Esophagus (tissue), 2 donors: ENCODE data around the gene SERTAD4. TPM values are rescaled to one million over a fixed set of nuclear protein-coding genes. Genes with fewer than 3 reads are reported as not detected.

Experiments
- H3K27ac ChIP-seq, 2 donors: one replicate each; pipeline ENCODE4 v1.5.1; 2013; ENCODE audit warnings: low read depth in 2 of 2, mild to moderate bottlenecking in 2 of 2, inconsistent platforms in 1 of 2, low read length in 1 of 2, moderate library complexity in 1 of 2
- H3K27me3 ChIP-seq, 2 donors: one replicate each; pipeline ENCODE4 v1.6.1; 2013; ENCODE audit warnings: low read length in 2 of 2, control low read depth in 1 of 2, mild to moderate bottlenecking in 1 of 2; ENCODE audit not compliant: insufficient read depth in 2 of 2, control insufficient read depth in 1 of 2
- H3K36me3 ChIP-seq, 2 donors: one replicate each; pipeline ENCODE4 v1.6.1; 2013; ENCODE audit warnings: low read length in 1 of 2; ENCODE audit not compliant: control insufficient read depth in 2 of 2, insufficient read depth in 2 of 2
- H3K4me1 ChIP-seq, 2 donors: one replicate each; pipeline ENCODE4 v1.6.1; 2013; ENCODE audit warnings: low read length in 1 of 2; ENCODE audit not compliant: control insufficient read depth in 2 of 2, insufficient read depth in 2 of 2
- H3K4me3 ChIP-seq, 2 donors: one replicate each; pipeline ENCODE4 v1.5.1; 2013; ENCODE audit warnings: low read length in 2 of 2, mild to moderate bottlenecking in 2 of 2, low read depth in 1 of 2, moderate library complexity in 1 of 2
- H3K9me3 ChIP-seq, 2 donors: one replicate each; pipeline ENCODE4 v1.6.1; 2013; ENCODE audit warnings: mild to moderate bottlenecking in 2 of 2, low read depth in 1 of 2, low read length in 1 of 2, moderate library complexity in 1 of 2; ENCODE audit not compliant: control insufficient read depth in 2 of 2, insufficient read depth in 1 of 2
- WGBS, 2 donors: extraction: QIAGEN DNeasy Blood & Tissue Kit; methylation state at CpG; one replicate each; pipeline ENCODE4 v1.1.7; 2013; 5-methylcytosine and 5-hydroxymethylcytosine counted together
- polyA plus RNA-seq, 2 donors: library from polyadenylated mRNA; stranded (reverse); fragments of 200-250 nt; gene quantifications; one replicate each; pipeline ENCODE4 v1.2.3, GENCODE V29; 2013
- donor health status: healthy with polysubstance abuse.
- donor health status: Bipolar disorder and iron deficiency.

The SERTAD4 gene
- polyA plus RNA-seq, 2 donors, result 3.0 to 4.2 TPM

DNA sequence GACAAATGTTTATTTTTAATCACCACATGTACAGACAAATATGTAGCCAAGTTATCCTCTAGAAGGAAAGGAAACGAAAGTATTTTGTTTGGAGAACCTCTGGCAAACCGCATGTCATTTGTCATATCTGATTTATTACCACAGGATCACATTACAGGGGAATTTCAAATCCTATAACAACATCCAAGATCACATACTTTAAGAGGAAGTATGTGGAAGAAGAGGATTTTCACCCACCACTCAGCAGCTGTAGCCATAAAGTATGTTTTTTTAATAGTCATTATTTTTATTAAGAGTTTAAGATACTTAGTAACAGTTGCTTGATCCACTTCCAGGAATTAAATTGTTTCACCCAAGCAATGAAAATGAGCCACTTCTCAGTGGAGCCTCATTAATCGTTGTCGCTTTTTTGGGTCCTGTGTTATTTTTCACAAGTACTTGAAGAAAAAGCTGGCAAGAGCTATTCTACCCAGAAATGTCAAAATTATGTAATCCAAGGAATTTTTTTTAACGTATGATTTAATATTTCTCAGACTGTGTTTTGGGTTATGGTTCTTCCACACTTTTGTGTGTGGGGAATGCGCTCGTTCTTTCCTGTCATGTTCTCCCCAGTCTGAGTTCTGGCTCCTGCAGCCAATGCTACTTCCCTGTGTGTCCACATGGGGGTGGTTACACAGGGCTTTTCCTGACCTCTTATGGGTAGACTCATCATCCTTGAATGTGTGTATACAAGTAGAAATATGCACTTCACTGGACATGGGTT lies 6.9 kb downstream of the SERTAD4 start:
- Histone ChIP-seq H3K27ac (no peak overlapping the region), H3K4me1 (peaks cover 0 to 5% of the 10 kb centered on the region in 2 donors), H3K4me3 (no peak overlapping the region), H3K27me3 (no peaks in the 10 kb centered on the region), H3K9me3 (no peaks in the 10 kb centered on the region), H3K36me3 (peaks cover 0 to 5% of the 10 kb centered on the region in 2 donors)
- 32 to 46% methylated on average over 7 of the region's 7 CpGs for WGBS, 2 donors

DNA sequence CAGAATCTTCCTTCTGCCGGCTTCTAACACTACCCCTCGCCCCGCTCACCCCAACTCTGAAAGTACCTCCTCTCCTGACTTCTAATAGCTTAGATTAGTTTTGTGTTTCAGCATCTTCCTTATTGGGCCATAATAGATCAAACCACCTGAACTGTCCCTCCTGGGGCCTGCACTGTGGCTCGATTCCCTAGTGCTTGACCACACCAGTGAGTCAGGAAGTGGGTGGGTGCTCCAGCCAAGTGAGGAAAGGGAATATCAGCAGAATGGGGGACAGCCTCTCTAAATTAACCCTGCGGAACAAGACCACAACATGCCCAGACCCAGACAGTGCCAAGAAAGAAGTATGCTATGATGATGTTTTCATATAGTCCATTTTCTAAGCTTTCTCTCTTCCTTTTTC lies 8.5 kb downstream of the SERTAD4 start:
- Histone ChIP-seq H3K27me3 (no peaks in the 10 kb centered on the region), H3K9me3 (no peaks in the 10 kb centered on the region), H3K4me1 (peaks cover 0 to 5% of the 10 kb centered on the region in 2 donors), H3K36me3 (peaks cover 0 to 5% of the 10 kb centered on the region in 2 donors), H3K27ac (no peak overlapping the region), H3K4me3 (no peak overlapping the region)
- 85 to 90% methylated on average over 5 of the region's 5 CpGs for WGBS, 2 donors

DNA sequence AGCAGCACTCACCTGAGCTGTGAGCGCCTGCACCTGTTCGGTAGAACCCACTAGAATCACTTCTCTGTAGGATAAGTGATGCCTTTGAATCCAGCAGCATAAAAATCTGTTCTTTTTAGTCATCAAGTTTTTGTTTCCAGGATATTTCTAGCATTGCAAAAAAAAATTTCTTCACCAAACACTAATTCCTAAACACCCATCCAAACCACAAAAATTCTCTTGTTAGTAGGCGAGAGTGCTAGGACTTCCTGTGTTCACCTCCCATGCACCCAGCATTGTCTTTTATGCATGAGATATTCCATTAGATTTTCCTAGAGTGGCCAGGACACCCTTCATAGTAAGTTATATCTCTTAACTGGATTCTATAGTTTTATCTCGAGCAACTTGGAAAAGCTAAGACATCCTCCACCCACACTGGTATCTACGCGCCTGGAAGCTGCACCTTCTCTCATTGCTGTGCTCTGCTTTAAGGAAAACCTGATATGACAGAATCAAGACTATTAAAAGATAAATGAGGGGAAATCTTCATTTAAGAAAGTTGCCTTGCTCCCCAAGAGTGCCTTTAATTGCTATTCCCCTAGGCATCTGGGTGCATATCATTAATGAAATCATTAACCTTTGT lies 12.3 kb downstream of the SERTAD4 start:
- no peaks in the 10 kb centered on the region for H3K27me3 ChIP-seq
- H3K27ac ChIP-seq, result no peak overlapping the region
- WGBS, 2 donors, result 89 to 91% methylated on average over 6 of the region's 6 CpGs
- H3K4me1 ChIP-seq, result no peaks in the 10 kb centered on the region
- H3K9me3 ChIP-seq, result no peaks in the 10 kb centered on the region
- no peak overlapping the region for H3K4me3 ChIP-seq
- H3K36me3 ChIP-seq, result peaks cover 0 to 5% of the 10 kb centered on the region in 2 donors

DNA sequence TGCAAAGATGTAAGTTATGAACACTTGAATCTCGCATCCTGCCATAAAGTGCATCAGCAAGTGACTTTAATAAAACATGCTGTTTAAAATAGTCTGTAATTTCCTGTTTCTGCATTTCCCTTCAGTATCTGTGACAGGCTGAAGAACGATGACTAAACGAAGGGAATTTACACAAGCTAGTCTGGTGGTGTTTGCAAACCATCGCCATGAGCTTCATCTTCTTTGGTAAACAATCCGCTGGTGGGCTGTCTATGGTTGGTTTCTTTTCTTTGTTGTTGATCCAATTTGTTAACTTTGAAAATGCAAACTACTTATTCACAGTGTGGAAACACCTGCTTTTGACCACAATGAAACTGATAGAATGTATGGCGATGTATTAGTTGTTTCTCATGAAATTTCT lies 13.9 kb downstream of the SERTAD4 start:
- H3K27ac ChIP-seq, result no peak overlapping the region
- H3K4me1 ChIP-seq, result peaks cover 0 to 2% of the 10 kb centered on the region in 2 donors
- no peaks in the 10 kb centered on the region for H3K36me3 ChIP-seq
- no peaks in the 10 kb centered on the region for H3K9me3 ChIP-seq
- H3K4me3 ChIP-seq, result no peak overlapping the region
- 51 to 59% methylated on average over 6 of the region's 6 CpGs for WGBS, 2 donors
- H3K27me3 ChIP-seq, result no peaks in the 10 kb centered on the region

DNA sequence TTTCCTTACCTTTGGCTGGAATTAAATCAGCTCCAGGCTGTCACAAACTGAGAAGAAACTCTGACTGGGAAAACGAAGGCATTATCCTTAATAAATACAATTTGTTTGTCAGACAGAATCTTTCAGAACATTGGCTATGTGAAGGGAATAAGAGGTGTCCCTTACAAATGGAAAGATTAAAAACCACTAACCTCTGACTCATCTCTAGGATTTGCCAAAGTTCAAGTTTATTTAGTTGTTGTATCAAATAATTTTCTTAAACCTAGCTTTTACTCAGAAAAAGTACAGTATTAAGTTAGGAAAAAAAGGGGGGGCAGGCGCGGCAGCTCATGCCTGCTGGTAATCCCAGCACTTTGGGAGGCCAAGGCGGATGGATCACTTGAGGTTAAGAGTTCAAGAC lies 15.7 kb downstream of the SERTAD4 start:
- no peak overlapping the region for H3K4me3 ChIP-seq
- WGBS, 2 donors, result 77 to 78% methylated on average over 4 of the region's 4 CpGs
- no peak overlapping the region for H3K27ac ChIP-seq
- H3K27me3 ChIP-seq, result no peaks in the 10 kb centered on the region
- H3K36me3 ChIP-seq, result no peaks in the 10 kb centered on the region
- no peaks in the 10 kb centered on the region for H3K9me3 ChIP-seq
- H3K4me1 ChIP-seq, result peaks cover 3 to 5% of the 10 kb centered on the region in 2 donors

DNA sequence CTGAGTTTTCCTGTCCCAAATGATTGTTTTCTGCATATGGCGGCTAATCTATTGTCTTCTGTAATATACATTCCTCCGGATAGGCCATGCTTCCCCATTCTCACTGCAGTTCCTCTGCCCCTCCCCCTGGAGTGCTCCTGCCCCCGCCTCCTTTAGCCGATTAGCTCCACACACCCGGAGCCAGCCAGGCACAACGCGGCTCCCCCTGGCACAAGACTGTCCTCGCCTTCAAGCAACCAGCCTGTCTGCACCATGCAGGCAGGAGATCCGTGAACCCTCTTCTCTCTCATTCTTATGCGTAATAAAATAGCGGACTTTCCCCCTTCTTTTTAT lies 18.0 kb downstream of the SERTAD4 start:
- Histone ChIP-seq H3K9me3 (no peaks in the 10 kb centered on the region), H3K27ac (no peak overlapping the region), H3K4me3 (no peak overlapping the region), H3K4me1 (peaks cover 3 to 5% of the 10 kb centered on the region in 2 donors), H3K27me3 (no peaks in the 10 kb centered on the region), H3K36me3 (no peaks in the 10 kb centered on the region)
- WGBS, 2 donors, result 18 to 24% methylated on average over 11 of the region's 11 CpGs

DNA sequence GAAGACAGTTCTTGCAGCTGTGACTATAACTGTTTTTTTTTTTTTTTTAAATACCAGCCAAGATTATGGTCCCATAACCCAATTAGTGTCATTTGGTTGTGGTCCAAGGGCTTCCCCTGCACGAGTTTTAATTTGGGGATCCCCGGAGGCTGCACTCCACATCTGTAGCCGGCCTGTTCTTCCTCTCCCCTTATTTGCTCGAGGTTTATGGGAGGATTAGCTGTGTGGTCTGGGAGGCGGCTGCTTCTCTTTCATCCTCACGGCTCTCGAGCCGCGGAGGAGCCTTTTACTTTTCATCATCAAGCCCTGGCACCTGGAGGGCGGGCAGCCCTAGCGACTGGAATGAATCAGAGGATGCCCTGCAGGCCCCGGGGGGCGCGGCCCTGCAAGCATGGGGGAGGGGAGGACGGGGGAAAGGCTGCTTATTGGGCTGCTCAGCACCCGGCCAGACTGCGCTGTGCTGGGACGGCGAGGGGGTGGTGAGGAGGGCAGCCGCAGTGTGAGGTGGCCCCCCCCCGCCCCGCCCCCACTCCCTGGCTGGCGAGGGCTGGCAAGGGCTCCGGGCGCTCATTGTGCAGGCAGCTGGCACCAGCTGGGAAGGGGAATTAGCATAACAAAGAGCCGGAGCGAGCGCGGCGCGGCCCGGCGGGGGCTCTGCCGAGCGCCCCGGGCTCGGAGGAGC lies 18.5 kb downstream of the SERTAD4 start:
- Histone ChIP-seq H3K36me3 (no peaks in the 10 kb centered on the region), H3K9me3 (no peaks in the 10 kb centered on the region), H3K27me3 (no peaks in the 10 kb centered on the region), H3K27ac (peak overlapping the region in 1 of 2 donors; percentile 61), H3K4me3 (peak overlapping the region; percentile 49 to 56), H3K4me1 (peaks cover 3 to 5% of the 10 kb centered on the region in 2 donors)
- WGBS, 2 donors, result 1% methylated on average over 35 to 37 of the region's 37 CpGs

DNA sequence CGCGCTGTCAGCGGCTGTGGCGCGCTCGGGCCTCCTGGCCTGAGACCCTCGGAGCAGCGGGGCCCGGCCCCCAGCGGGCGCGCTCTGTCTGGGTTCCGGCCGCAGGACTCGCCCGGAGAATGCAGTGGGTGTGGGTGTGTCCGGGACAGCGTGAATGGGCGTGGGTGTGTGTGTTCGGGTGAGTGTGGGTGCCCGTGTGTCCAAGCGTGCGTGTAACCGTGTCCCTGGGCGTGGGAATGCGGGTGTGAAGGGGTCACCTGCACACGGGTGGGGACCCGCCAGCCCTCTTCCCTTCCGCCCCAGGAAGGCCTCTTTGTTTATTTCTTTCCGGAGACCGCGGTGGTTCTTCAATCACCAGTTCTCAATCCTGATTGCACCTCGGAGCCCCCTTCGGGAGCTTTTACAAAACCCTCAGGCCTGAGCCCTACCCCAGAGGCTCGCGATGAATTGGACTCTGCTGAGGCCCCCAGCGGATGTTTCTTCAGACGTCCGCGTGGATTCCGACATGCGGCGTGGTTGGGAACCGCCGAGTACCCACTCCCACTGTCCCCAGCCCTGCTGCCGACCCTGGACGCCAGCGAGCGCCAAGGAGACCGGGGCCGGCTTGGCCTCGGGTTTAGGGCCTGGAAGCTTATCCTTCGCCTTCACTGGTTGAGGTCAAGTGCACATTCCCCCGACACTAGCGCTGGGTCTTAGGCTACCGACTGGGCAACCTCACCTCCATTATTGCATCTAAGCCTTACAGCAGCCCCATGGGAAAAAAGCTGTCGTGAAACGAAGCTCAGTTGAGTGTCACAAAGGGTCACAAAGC lies 19.3 kb downstream of the SERTAD4 start:
- Histone ChIP-seq H3K27me3 (no peaks in the 10 kb centered on the region), H3K4me3 (peak overlapping the region; percentile 49 to 56), H3K36me3 (no peaks in the 10 kb centered on the region), H3K27ac (peak overlapping the region; percentile 61 to 68), H3K4me1 (peaks cover 3 to 5% of the 10 kb centered on the region in 2 donors), H3K9me3 (no peaks in the 10 kb centered on the region)
- 16 to 18% methylated on average over 58 of the region's 58 CpGs for WGBS, 2 donors

DNA sequence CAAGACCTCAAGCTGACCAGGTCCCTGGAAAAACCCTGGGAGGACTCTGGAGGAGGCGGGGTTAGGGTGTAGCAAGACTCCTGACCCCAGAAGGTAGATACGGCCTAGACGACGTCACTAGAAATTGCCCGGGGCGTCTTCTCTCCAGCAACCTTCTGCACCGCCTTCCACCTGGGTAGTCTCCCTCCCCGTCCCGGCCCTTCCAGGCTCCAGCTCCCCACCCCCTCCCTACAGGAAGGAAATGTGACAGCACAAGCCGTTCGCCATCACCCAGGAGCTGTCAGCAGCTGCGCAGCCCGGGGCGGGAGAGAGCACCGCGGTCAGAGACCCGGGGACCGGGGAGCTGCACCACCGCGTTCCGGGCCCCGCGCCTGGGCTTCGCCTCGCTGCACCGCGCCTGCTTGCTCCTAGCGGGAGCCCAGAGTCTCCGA lies 20.0 kb downstream of the SERTAD4 start:
- Histone ChIP-seq H3K36me3 (no peaks in the 10 kb centered on the region), H3K4me1 (peaks cover 7 to 10% of the 10 kb centered on the region in 2 donors), H3K9me3 (no peaks in the 10 kb centered on the region), H3K27me3 (no peaks in the 10 kb centered on the region), H3K27ac (no peak overlapping the region), H3K4me3 (peak overlapping the region in 1 of 2 donors; percentile 9)
- WGBS, 2 donors, result 26 to 38% methylated on average over 29 of the region's 29 CpGs
